GM12891 (cell line): ENCODE results near the gene GALNT10.

ENCODE experiments used
- PAX5 ChIP-seq: IDR thresholded peaks from 2 replicates; pipeline ENCODE4 v1.6.1; 2011; ENCODE audit warnings: low read length, moderate library complexity, mild to moderate bottlenecking; ENCODE audit not compliant: insufficient read depth, severe bottlenecking
- POLR2A ChIP-seq: IDR thresholded peaks from 2 replicates; pipeline ENCODE4 v1.6.1; 2011; ENCODE audit warnings: low read depth, low read length, control low read depth
- POLR2AphosphoS5 ChIP-seq: IDR thresholded peaks from 2 replicates; pipeline ENCODE4 v1.6.1; 2011; ENCODE audit warnings: low read depth, low read length, control low read depth
- SPI1 ChIP-seq: IDR thresholded peaks from 2 replicates; pipeline ENCODE4 v1.6.1; 2011; ENCODE audit warnings: low read depth, low read length, control low read depth
- TAF1 ChIP-seq: IDR thresholded peaks from 2 replicates; pipeline ENCODE4 v1.6.1; 2011; ENCODE audit warnings: low read depth, low read length, control low read depth

DNA sequence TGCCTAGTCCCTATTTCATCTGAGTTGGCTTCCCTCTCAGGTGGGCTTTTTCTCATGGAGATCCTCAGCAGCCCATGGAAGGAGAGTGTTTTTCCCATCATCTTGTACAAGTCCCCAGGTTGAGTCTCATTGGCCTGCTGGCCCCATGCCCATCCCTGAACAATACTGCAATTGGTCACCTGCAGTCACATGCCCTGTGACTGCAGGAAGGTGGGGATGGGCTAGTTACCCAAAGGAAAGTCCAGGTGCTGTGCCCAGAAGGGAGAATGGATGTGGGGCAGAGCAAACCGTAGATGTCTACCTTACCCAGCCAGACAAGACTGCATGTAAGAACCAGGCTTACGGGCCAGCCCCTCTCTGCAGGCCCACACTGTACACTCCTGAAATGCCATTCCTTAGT is 201.3 kb downstream of the GALNT10 start:
- no peak for TF ChIP-seq POLR2A
- TF ChIP-seq POLR2AphosphoS5, result no peak
- TF ChIP-seq TAF1, result no peak
- TF ChIP-seq PAX5, result no peak
- no peak for TF ChIP-seq SPI1
